ENCODE measurements around the gene ADCY4. TPM values are rescaled to one million over a fixed set of nuclear protein-coding genes. Genes with fewer than 3 reads are reported as not detected.
"Not testable (repeated sequence)": the region's sequence is repeated elsewhere in the genome, so short reads cannot be mapped to it uniquely, and the experiment has no call there.

ADCY4 gene
- total and polyA plus RNA-seq, 2 donors (not counting 3 experiments of a cell fraction or from before 2014, with no cell fraction given): 81.6 to 84.0 TPM

DNA sequence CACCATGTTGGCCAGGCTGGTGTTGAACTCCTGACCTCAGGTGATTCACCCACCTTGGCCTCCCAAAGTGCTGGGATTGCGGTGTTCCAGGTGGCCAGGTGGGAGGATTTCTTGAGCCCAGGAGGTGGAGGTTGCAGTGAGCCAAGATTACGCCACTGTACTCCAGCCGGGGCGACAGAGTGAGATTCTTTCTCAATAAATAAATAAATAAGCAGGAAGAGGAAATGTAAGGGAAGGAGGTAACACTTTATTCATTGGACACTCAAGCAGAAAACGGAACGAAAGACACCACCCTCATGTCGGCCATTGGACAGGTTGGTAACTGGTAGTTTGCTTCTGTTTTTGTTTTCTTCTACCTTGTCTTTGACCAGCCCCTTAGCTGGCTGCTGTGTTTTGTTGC is 20.1 kb upstream of the ADCY4 start:
- ChIA-PET POLR2A (no interaction called here), CTCF (interaction anchor here (1.3 kb wide), 1 partner anchor 76 kb away, joined by 4 read pairs; no protein-coding TSS in a partner anchor)
- H3K9me1 ChIP-seq (replicated peaks; ENCODE audit: control insufficient read depth, extremely low read depth, insufficient read depth, low read length): no peaks in the 10 kb centered on the region
- BruUV-seq (replicated peaks): no TSS peak
- H2AFZ ChIP-seq (ENCODE audit: low read depth, low read length): no peak overlapping the region
- intact Hi-C loops (cut with micrococcal nuclease) (no loop called here), dilution Hi-C loops (cut with MboI; ENCODE audit: extremely low pct_ligation_motif_present, low sequenced_read_pairs) (no loop called here)
- no peaks in the 10 kb centered on the region for H3K9me3 ChIP-seq (replicated peaks; ENCODE audit: control insufficient read depth, insufficient read depth, low read length)
- H3K36me3 ChIP-seq (ENCODE audit: control insufficient read depth in 2 of 2, extremely low read depth in 1 of 2, insufficient read depth in 2 of 2, low read length in 2 of 2): no peaks in the 10 kb centered on the region
- no peak overlapping the region for H3K4me2 ChIP-seq (ENCODE audit: insufficient read depth, low read length)
- H4K20me1 ChIP-seq (replicated peaks; ENCODE audit: control insufficient read depth, extremely low read depth, insufficient read depth, low read length): no peaks in the 10 kb centered on the region
- DNase-seq (ENCODE audit: low read depth, low spot score) (no peak), FAIRE-seq (no peak)
- H3K4me1 ChIP-seq (ENCODE audit: control insufficient read depth, extremely low read depth, insufficient read depth, low read length): no peaks in the 10 kb centered on the region
- no peak for TF ChIP-seq POLR2AphosphoS5 (IDR thresholded peaks at IDR 0.05; ENCODE audit: insufficient read depth, low read depth, low read length)
- TF ChIP-seq, protein P1, sequence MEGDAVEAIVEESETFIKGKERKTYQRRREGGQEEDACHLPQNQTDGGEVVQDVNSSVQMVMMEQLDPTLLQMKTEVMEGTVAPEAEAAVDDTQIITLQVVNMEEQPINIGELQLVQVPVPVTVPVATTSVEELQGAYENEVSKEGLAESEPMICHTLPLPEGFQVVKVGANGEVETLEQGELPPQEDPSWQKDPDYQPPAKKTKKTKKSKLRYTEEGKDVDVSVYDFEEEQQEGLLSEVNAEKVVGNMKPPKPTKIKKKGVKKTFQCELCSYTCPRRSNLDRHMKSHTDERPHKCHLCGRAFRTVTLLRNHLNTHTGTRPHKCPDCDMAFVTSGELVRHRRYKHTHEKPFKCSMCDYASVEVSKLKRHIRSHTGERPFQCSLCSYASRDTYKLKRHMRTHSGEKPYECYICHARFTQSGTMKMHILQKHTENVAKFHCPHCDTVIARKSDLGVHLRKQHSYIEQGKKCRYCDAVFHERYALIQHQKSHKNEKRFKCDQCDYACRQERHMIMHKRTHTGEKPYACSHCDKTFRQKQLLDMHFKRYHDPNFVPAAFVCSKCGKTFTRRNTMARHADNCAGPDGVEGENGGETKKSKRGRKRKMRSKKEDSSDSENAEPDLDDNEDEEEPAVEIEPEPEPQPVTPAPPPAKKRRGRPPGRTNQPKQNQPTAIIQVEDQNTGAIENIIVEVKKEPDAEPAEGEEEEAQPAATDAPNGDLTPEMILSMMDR (IDR thresholded peaks at IDR 0.05; ENCODE audit: extremely low read depth in 1 of 2, insufficient read depth in 1 of 2, low read depth in 1 of 2, low read length in 2 of 2): no peak
- no peak for TF ChIP-seq JUN (IDR thresholded peaks at IDR 0.05; ENCODE audit: borderline replicate concordance, insufficient read depth, insufficient read length, low read depth)
- no peak for TF ChIP-seq MYC (IDR thresholded peaks at IDR 0.05; ENCODE audit: low read depth, low read length)
- TF ChIP-seq POLR2A (IDR thresholded peaks at IDR 0.05; ENCODE audit: low read depth, low read length): no peak
- TF ChIP-seq GATA2 (IDR thresholded peaks at IDR 0.05; ENCODE audit: insufficient read depth, insufficient read length, low read depth, low read length): no peak
- no peak for TF ChIP-seq EZH2 (IDR thresholded peaks at IDR 0.05; ENCODE audit: borderline replicate concordance, low read depth, low read length, severe bottlenecking)
- TF ChIP-seq, protein P2, sequence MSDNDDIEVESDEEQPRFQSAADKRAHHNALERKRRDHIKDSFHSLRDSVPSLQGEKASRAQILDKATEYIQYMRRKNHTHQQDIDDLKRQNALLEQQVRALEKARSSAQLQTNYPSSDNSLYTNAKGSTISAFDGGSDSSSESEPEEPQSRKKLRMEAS (IDR thresholded peaks at IDR 0.05; ENCODE audit: insufficient read depth, insufficient read length): no peak
- no peaks in the 10 kb centered on the region for H3K79me2 ChIP-seq (ENCODE audit: control insufficient read depth, insufficient read depth, low read length)
- no peak overlapping the region for H3K4me3 ChIP-seq (replicated peaks in 1 of 3; ENCODE audit: insufficient read depth in 1 of 3, low read depth in 1 of 3, low read length in 3 of 3)
- peaks cover 20 to 24% of the 10 kb centered on the region in 2 experiments for H3K27me3 ChIP-seq (ENCODE audit: control insufficient read depth in 2 of 2, insufficient read depth in 2 of 2, low read length in 2 of 2)
- H3K9ac ChIP-seq (replicated peaks; ENCODE audit: extremely low read depth, insufficient read depth, low read length): no peak overlapping the region
- H3K27ac ChIP-seq (ENCODE audit: insufficient read depth, low read depth, low read length): no peak overlapping the region

DNA sequence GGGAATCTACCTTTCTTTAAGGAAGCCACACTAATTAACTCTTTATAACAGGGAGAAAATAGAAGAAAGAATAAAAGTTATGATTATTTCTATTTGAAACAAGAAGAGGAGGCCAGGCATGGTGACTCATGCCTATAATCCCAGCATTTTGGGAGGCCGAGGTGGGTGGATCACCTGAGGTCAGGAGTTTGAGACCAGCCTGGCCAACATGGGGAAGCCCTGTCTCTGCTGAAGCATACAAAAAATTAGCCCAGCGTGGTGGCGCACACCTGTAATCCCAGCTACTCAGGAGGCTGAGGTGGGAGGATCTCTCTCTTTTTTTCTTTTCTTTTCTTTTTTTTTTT is 19.6 kb upstream of the ADCY4 start:
- H3K4me2 ChIP-seq (ENCODE audit: insufficient read depth, low read length); H3K36me3 ChIP-seq (ENCODE audit: control insufficient read depth in 2 of 2, extremely low read depth in 1 of 2, insufficient read depth in 2 of 2, low read length in 2 of 2); H3K9me3 ChIP-seq (replicated peaks; ENCODE audit: control insufficient read depth, insufficient read depth, low read length); POLR2A ChIA-PET; DNase-seq (ENCODE audit: low read depth, low spot score); dilution Hi-C loops (cut with MboI; ENCODE audit: extremely low pct_ligation_motif_present, low sequenced_read_pairs); H3K9me1 ChIP-seq (replicated peaks; ENCODE audit: control insufficient read depth, extremely low read depth, insufficient read depth, low read length); intact Hi-C loops (cut with micrococcal nuclease); H4K20me1 ChIP-seq (replicated peaks; ENCODE audit: control insufficient read depth, extremely low read depth, insufficient read depth, low read length); H3K4me3 ChIP-seq (replicated peaks in 1 of 3; ENCODE audit: insufficient read depth in 1 of 3, low read depth in 1 of 3, low read length in 3 of 3); H3K79me2 ChIP-seq (ENCODE audit: control insufficient read depth, insufficient read depth, low read length); H2AFZ ChIP-seq (ENCODE audit: low read depth, low read length); H3K4me1 ChIP-seq (ENCODE audit: control insufficient read depth, extremely low read depth, insufficient read depth, low read length); BruUV-seq (replicated peaks); FAIRE-seq; H3K27ac ChIP-seq (ENCODE audit: insufficient read depth, low read depth, low read length); H3K9ac ChIP-seq (replicated peaks; ENCODE audit: extremely low read depth, insufficient read depth, low read length): not testable (repeated sequence)
- CTCF ChIA-PET: interaction anchor here (1.3 kb wide), 1 partner anchor 77 kb away, joined by 4 read pairs; no protein-coding TSS in a partner anchor
- peaks cover 26 to 30% of the 10 kb centered on the region in 2 experiments for H3K27me3 ChIP-seq (ENCODE audit: control insufficient read depth in 2 of 2, insufficient read depth in 2 of 2, low read length in 2 of 2)
